ENCODE results near the gene RIMBP2.

Gene RIMBP2

GRCh38 chr12:130435331-130435730 lies 280.8 kb downstream of the RIMBP2 start:
- no peak overlapping the region for H3K4me3 Mint-ChIP-seq
- no peaks in the 10 kb centered on the region for H3K4me1 Mint-ChIP-seq
- no peaks in the 10 kb centered on the region for H3K27me3 Mint-ChIP-seq
- no peaks in the 10 kb centered on the region for H3K9me3 Mint-ChIP-seq
- no peak overlapping the region for H3K27ac Mint-ChIP-seq
- H3K36me3 Mint-ChIP-seq, result no peaks in the 10 kb centered on the region

- Mint-ChIP-seq H3K9me3 (no peaks in the 10 kb centered on the region), H3K4me3 (no peak overlapping the region), H3K4me1 (no peaks in the 10 kb centered on the region), H3K27me3 (no peaks in the 10 kb centered on the region), H3K27ac (no peak overlapping the region), H3K36me3 (no peaks in the 10 kb centered on the region)
Measured at GRCh38 chr12:130434560-130434959, 281.5 kb downstream of the RIMBP2 start.

- H3K4me3 Mint-ChIP-seq, result no peak overlapping the region
- no peaks in the 10 kb centered on the region for H3K4me1 Mint-ChIP-seq
- no peaks in the 10 kb centered on the region for H3K36me3 Mint-ChIP-seq
- no peaks in the 10 kb centered on the region for H3K27me3 Mint-ChIP-seq
- no peaks in the 10 kb centered on the region for H3K9me3 Mint-ChIP-seq
- H3K27ac Mint-ChIP-seq, result no peak overlapping the region
Measured at GRCh38 chr12:130433834-130434233, 282.3 kb downstream of the RIMBP2 start.

GRCh38 chr12:130433411-130433810 lies 282.7 kb downstream of the RIMBP2 start:
- H3K27ac Mint-ChIP-seq, result no peak overlapping the region
- no peaks in the 10 kb centered on the region for H3K4me1 Mint-ChIP-seq
- H3K9me3 Mint-ChIP-seq, result no peaks in the 10 kb centered on the region
- H3K4me3 Mint-ChIP-seq, result no peak overlapping the region
- no peaks in the 10 kb centered on the region for H3K27me3 Mint-ChIP-seq
- H3K36me3 Mint-ChIP-seq, result no peaks in the 10 kb centered on the region

GRCh38 chr12:130431176-130431575 lies 284.9 kb downstream of the RIMBP2 start:
- no peaks in the 10 kb centered on the region for H3K36me3 Mint-ChIP-seq
- no peak overlapping the region for H3K4me3 Mint-ChIP-seq
- no peaks in the 10 kb centered on the region for H3K9me3 Mint-ChIP-seq
- H3K27me3 Mint-ChIP-seq, result no peaks in the 10 kb centered on the region
- no peak overlapping the region for H3K27ac Mint-ChIP-seq
- no peaks in the 10 kb centered on the region for H3K4me1 Mint-ChIP-seq

- no peak overlapping the region for H3K4me3 Mint-ChIP-seq
- H3K27ac Mint-ChIP-seq, result no peak overlapping the region
- H3K36me3 Mint-ChIP-seq, result no peaks in the 10 kb centered on the region
- no peaks in the 10 kb centered on the region for H3K9me3 Mint-ChIP-seq
- H3K4me1 Mint-ChIP-seq, result no peaks in the 10 kb centered on the region
- no peaks in the 10 kb centered on the region for H3K27me3 Mint-ChIP-seq
Measured at GRCh38 chr12:130429656-130430505, 286.2 kb downstream of the RIMBP2 start.

- no peak overlapping the region for H3K4me3 Mint-ChIP-seq
- H3K36me3 Mint-ChIP-seq, result no peaks in the 10 kb centered on the region
- H3K27me3 Mint-ChIP-seq, result no peaks in the 10 kb centered on the region
- no peak overlapping the region for H3K27ac Mint-ChIP-seq
- H3K4me1 Mint-ChIP-seq, result no peaks in the 10 kb centered on the region
- H3K9me3 Mint-ChIP-seq, result no peaks in the 10 kb centered on the region
Measured at GRCh38 chr12:130428116-130428515, 288.0 kb downstream of the RIMBP2 start.

- Mint-ChIP-seq H3K9me3 (no peaks in the 10 kb centered on the region), H3K36me3 (no peaks in the 10 kb centered on the region), H3K27ac (no peak overlapping the region), H3K27me3 (peaks cover 2% of the 10 kb centered on the region), H3K4me1 (no peaks in the 10 kb centered on the region), H3K4me3 (no peak overlapping the region)
Measured at GRCh38 chr12:130427381-130427887, 288.7 kb downstream of the RIMBP2 start.

GRCh38 chr12:130425698-130426245 lies 290.3 kb downstream of the RIMBP2 start:
- H3K36me3 Mint-ChIP-seq, result no peaks in the 10 kb centered on the region
- no peaks in the 10 kb centered on the region for H3K4me1 Mint-ChIP-seq
- H3K27ac Mint-ChIP-seq, result no peak overlapping the region
- H3K9me3 Mint-ChIP-seq, result no peaks in the 10 kb centered on the region
- no peak overlapping the region for H3K4me3 Mint-ChIP-seq
- peaks cover 2% of the 10 kb centered on the region for H3K27me3 Mint-ChIP-seq

- Mint-ChIP-seq H3K9me3 (no peaks in the 10 kb centered on the region), H3K27me3 (peaks cover 2% of the 10 kb centered on the region)
Measured at GRCh38 chr12:130424858-130425697, 291.0 kb downstream of the RIMBP2 start.

GRCh38 chr12:130423991-130424857 lies 291.9 kb downstream of the RIMBP2 start:
- Mint-ChIP-seq H3K27ac (no peak overlapping the region), H3K4me1 (no peaks in the 10 kb centered on the region), H3K9me3 (no peaks in the 10 kb centered on the region), H3K4me3 (no peak overlapping the region), H3K36me3 (no peaks in the 10 kb centered on the region), H3K27me3 (peaks cover 2% of the 10 kb centered on the region)

More at GRCh38 chr12:130424858-130425697, 291.0 kb downstream of the RIMBP2 start:
- Mint-ChIP-seq H3K4me3 (no peak overlapping the region), H3K36me3 (no peaks in the 10 kb centered on the region), H3K27ac (no peak overlapping the region), H3K4me1 (no peaks in the 10 kb centered on the region)

GRCh38 chr12:130423136-130423535 lies 293.0 kb downstream of the RIMBP2 start:
- H3K4me1 Mint-ChIP-seq, result no peaks in the 10 kb centered on the region
- H3K27me3 Mint-ChIP-seq, result peaks cover 2% of the 10 kb centered on the region
- H3K9me3 Mint-ChIP-seq, result no peaks in the 10 kb centered on the region
- H3K27ac Mint-ChIP-seq, result no peak overlapping the region
- H3K36me3 Mint-ChIP-seq, result no peaks in the 10 kb centered on the region
- no peak overlapping the region for H3K4me3 Mint-ChIP-seq

- Mint-ChIP-seq H3K36me3 (no peaks in the 10 kb centered on the region), H3K9me3 (no peaks in the 10 kb centered on the region), H3K27me3 (peaks cover 2% of the 10 kb centered on the region), H3K27ac (no peak overlapping the region), H3K4me1 (no peaks in the 10 kb centered on the region), H3K4me3 (no peak overlapping the region)
Measured at GRCh38 chr12:130422676-130423075, 293.4 kb downstream of the RIMBP2 start.

GRCh38 chr12:130421896-130422295 lies 294.2 kb downstream of the RIMBP2 start:
- peaks cover 2% of the 10 kb centered on the region for H3K27me3 Mint-ChIP-seq
- H3K36me3 Mint-ChIP-seq, result no peaks in the 10 kb centered on the region
- no peak overlapping the region for H3K27ac Mint-ChIP-seq

GRCh38 chr12:130420071-130420470 lies 296.0 kb downstream of the RIMBP2 start:
- H3K9me3 Mint-ChIP-seq, result no peaks in the 10 kb centered on the region
- no peaks in the 10 kb centered on the region for H3K36me3 Mint-ChIP-seq
- H3K27me3 Mint-ChIP-seq, result peaks cover 3% of the 10 kb centered on the region
- no peak overlapping the region for H3K4me3 Mint-ChIP-seq
- no peaks in the 10 kb centered on the region for H3K4me1 Mint-ChIP-seq
- H3K27ac Mint-ChIP-seq, result no peak overlapping the region

More at GRCh38 chr12:130421896-130422295, 294.2 kb downstream of the RIMBP2 start:
- Mint-ChIP-seq H3K4me1 (no peaks in the 10 kb centered on the region), H3K9me3 (no peaks in the 10 kb centered on the region), H3K4me3 (no peak overlapping the region)

Measured in activated naive CD4-positive, alpha-beta T cell treated with anti-CD3 and anti-CD28 coated beads, Interleukin-2, amount 50 U/mL, for 24 hours (primary cell).